Epidermal melanocyte (primary cell): Measurements from ENCODE around the gene DENND2D.
"Not testable (repeated sequence)": the region's sequence is repeated elsewhere in the genome, so short reads cannot be mapped to it uniquely, and the experiment has no call there.

ENCODE experiments used
- DNase-seq: peaks from one replicate; pipeline ENCODE4 v3.0.0; 2011; ENCODE audit warnings: low spot score; ENCODE audit not compliant: insufficient read length

DENND2D gene

GRCh38 chr1:111222308-111223125 is 22.1 kb upstream of the DENND2D start:
- peak; percentile 65 for DNase-seq

GRCh38 chr1:111221633-111222291 is 21.3 kb upstream of the DENND2D start:
- no peak for DNase-seq

GRCh38 chr1:111221276-111221632 is 20.8 kb upstream of the DENND2D start:
- DNase-seq = no peak

DNA sequence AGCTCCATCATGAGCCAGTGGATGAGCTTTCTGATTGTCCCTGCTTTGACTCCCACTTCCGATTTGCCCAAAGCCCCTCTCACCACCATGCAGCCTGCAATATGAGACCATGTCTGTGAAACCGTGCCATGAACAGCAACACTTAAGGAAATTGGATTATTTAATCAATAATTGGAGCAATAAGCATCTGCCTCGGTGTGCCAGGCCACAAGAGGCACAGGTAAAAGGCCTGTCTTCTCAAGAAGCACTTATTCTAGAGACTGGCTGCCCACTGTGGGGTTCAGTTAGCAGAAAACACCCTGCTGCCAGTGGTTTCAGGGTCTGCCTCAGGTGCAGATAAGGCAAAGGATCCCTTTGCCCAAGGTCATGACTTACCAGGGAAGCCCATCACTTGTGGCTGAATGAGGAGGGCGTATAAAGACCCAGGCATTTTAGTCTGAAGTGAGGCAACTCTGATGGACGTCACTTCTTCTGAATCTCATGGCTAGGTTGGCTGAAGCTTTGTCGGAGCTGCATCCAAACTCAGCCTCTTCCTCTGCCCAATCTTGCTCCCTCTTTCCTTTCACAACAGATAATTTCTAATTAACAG is 19.9 kb upstream of the DENND2D start:
- DNase-seq = no peak

GRCh38 chr1:111219557-111220286 is 19.3 kb upstream of the DENND2D start:
- no peak for DNase-seq

DNA sequence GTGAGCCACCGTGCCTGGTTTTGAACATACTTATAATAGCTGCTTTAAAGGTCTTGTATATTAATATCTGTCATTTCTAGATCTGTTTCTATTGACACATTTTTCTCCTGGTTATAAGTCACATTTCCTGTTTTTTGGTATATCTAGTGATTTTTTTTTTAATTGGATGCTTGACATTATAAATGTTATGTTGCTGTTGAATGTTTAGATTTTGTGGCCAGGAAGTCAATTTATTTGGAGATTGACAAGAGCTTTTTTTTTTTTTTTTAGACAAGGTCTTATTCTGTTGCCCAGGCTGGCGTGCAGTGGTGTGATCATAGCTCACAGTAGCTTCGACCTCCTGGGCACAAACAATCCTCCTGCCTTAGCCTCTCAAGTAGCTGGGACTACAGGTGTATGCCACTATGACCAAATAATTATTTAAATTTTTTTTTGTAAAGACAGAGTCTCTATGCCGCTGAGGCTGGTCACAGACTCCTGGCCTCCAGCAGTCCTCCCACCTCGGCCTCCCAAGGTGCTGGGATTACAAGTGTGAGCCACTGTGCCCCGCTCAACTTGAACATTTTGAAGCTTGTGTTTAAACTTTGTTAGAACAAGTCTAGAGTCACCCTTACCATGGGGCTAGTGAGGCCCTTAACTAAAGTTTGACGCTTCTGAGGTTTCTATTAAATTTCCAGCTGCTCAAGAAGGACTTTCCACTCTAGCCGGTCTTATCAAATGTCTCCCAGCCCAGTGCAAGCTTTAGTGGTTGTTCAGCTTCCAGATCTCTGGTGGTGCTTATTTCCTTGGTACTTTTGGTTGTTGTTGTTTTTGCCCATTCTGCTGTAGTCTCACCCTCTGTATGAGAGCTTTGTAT is 18.5 kb upstream of the DENND2D start:
- no peak for DNase-seq

DNA sequence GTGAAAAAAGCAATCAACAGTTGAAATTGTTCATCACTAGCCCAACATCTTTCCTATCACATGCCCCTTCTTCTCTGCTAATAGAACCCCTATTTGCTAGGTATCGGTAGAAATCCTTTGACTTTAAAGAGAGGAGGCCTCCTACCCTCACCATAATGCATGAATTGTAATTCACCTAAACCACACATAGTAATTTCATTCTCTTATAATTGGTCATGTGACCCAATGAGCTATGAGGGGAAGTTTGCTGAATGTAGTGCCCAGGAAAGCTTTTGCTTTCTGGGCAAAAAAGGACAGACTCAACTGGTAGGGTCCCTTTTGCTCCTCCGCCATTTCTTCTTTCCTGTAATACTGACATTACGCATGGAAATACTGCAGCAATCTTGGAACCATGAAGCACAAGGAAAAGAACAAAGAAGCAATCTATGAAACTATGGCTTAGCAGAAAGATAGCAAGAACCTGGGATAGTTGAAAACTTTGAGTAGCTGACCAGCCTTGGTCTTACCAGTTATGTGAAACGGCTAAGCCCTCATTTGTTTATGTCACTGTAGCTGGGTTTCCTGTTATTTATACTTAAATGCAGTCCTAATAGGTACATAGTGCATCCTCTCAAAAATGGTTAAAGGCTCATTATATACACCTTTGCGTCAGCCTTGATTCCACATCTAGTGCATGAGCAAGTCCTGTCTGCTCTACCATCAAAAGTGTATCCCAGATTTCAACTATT is 16.9 kb upstream of the DENND2D start:
- DNase-seq = no peak

GRCh38 chr1:111216751-111217150 is 16.3 kb upstream of the DENND2D start:
- DNase-seq = no peak

GRCh38 chr1:111215285-111215684 is 14.8 kb upstream of the DENND2D start:
- DNase-seq = not testable (repeated sequence)

DNA sequence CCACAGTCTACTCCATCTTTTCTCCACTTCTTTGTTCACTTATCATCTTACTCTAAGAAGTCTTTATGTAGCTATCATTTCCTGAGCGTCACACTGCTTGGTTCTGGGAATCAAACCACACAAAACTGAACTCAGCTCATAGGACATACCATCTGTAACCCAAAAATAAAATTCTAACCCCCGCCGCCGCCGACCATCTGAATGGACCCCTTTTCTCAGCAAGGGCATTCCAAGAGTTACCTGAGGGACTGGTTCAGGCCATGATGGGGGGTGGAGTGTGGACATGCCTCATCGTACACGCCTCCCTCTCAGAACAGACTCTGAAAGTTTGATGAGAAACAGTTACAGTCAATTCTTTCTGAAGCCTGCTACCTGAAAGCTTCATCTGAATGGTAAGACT is 14.4 kb upstream of the DENND2D start:
- DNase-seq = no peak

DNA sequence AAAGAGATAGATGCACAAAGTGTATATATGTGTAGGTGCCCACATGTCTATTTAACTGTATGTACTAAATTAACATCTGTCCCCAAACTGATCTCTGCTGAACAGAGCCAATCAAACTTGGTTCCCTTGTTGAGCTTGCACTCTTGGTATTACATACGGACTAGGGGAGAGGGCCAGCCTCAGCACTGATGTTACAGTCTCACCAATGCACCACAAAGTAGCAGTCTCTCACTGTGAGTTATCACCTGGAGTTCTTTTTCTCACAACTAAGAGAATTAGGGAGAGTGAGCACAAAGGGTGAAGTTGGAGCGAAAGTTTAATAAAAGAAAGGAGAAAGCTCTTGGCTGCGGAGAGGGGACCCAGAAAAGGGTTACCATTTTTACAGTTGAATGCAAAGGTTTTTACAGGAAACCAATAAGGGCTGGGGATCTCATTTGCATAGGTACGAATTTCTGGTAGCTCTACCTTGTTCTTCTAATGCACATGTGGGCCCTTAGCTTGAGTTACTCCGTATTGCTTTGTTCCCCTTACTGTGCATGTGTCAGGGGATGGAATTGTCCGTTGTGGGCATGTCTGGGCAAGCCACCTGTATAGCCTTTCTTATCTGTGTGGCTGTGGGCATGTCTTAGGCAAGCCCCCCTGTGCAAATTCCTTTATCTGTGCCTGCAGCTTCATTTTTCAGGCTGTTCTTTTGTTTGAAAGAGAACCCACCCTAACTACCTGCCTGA is 13.8 kb upstream of the DENND2D start:
- no peak for DNase-seq

GRCh38 chr1:111213412-111213811 is 13.0 kb upstream of the DENND2D start:
- DNase-seq = no peak

DNA sequence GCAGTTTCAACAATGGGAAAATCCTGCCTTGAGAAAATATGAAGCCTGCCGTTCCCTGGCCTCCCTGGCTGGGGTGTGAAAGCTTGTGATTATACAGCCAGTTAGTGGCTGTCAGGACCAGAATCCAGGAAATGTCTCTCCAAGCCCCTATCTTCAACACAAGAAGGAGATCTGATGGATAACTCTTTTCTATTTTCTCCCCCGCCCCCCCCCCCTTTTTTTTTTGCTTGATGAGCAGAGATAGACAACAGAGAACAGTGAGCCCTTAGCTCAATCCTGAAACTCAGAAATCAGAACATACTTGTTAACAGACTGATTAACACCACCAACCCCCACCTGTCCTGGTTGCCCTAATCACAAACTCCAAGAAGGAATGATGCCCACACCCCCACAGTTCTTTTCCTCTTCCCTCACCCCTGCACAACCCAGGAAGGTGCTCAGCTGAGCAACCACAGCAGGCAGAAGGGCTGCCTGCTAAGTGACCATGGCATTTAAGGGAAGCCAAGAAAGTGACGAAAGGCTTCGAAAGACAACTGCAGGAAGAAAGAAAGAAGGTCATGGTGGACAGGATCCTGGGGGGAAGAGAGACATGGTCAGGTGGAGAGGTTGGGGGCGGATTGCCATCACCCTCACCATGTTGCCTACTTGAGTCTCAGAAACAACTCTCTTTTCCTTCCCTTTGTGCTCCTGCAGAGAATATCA is 12.3 kb upstream of the DENND2D start:
- DNase-seq = no peak

DNA sequence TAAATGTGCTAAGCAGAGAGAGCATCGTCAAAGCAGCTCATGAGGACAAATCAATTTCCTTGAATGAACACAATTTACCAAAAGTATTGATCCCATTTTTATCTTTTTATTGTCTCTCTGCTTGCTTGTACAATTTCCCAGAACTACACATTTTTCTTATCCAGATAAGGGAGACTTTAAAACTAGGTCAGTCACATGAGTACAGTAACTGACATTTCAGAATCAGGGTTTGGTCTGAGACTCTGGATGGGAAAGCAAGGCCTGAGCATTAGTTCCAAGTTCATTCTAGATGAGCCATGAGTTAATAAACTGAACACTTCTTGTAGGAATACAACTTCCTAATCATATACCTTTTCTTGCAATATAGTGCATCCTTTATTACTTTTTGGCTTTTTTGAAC is 11.5 kb upstream of the DENND2D start:
- no peak for DNase-seq

- DNase-seq = no peak
Observed at GRCh38 chr1:111209622-111210021, 9.2 kb upstream of the DENND2D start.

GRCh38 chr1:111208921-111209320 is 8.5 kb upstream of the DENND2D start:
- no peak for DNase-seq

DNA sequence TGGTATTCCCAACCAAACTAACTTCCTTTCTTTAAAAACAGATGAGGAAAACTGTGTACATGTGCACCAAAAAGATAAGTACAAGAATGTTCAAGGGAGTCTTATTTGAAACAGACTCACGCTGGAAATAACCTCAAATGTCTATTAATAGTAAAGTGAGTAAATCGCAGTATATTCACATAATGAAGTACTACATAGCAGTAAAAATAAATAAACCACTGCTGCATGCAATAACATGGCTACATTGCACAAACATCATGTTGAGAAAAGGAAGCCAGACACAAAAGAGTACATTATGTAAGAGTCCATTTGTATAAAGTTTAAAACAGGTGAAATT is 5.2 kb upstream of the DENND2D start:
- DNase-seq = no peak

DNA sequence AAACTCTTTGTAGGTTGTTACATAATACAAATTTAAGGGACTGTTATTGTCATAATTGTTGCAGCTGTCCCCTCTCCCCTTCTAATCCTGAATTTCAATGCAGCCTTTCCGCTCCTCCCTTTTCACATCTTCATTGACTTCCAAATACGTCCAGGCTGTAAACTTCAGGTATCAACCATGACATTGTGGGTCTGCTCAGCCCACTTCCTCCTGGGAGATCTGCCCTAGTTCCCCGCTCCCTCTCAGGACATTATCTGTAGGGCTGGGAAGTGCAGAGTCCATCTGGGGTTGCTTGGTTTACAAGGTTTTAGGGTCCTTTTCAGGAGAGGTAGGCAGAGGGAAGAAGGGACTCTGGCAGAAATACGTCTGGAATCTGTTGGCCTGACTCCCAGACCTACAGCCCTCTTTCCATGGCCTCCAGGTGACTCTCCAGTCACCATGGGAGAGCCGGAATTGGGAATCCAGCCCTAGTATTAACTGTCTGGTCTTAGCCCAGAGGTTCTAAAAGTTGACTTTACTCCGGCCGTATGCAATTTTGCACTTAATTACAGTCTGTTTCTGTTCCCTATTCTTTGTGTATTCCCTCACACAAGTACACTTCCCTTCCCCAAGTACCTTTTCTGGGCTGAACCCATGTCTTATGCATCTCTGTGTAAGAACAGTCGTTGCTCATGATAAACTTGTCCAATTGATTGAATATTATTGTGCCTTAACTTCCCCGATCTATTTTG is 4.7 kb upstream of the DENND2D start:
- no peak for DNase-seq
